CD4-positive, alpha-beta T cell treated with Interleukin-21 for 1 hour (primary cell): ENCODE data around the gene PDIA5.
"Not testable (repeated sequence)": the region's sequence is repeated elsewhere in the genome, so short reads cannot be mapped to it uniquely, and the experiment has no call there.

ENCODE experiments used
- DNase-seq: peaks from one replicate; pipeline ENCODE4 v3.0.0-alpha.2; 2020

Gene PDIA5

GRCh38 chr3:123096126-123096525 lies 29.3 kb downstream of the PDIA5 start:
- DNase-seq, result no peak

- DNase-seq, result no peak
Observed at GRCh38 chr3:123096731-123097130, 29.9 kb downstream of the PDIA5 start.

DNA sequence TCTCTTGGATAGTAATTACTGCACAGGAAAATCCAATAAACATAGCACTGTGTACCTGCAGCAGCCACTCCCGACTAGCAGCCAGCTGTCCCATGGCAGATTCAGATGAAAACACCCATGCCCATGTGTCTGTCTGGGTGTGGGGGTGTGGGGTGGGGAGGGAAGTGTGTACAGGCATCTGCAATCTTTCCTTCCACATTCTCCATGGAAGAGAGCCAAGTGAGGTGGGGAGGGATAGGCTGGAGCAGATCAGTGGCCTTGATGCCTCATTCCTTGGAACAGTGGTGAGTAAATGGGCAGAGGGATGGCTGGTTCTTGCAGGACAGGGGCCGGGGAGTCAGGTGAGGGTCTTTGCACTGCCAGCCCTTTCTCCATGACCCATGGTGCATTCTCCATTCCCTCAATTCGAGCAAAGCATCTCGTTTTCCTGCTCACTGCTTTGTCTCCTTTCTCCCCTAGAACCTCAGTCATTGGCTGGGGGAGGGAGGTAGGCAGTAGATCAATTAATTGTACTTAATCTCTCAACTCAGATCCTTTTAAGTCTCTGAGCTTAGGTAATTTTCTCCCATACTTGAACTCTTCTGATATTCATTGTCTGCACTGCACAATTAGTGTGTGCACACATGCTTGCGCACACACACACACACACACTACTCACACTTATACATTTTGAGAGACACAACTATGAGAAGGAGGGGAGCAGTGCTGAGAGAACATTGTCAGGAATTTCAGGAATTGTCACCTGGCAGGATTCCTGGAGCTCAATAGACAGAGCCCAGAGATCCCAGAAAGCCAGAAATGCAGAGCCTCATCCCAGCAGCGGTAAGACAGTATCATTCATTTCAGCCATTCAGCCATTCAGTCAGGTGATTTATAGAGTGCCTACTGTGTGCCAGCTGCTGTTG lies 31.9 kb downstream of the PDIA5 start:
- DNase-seq, result no peak

DNA sequence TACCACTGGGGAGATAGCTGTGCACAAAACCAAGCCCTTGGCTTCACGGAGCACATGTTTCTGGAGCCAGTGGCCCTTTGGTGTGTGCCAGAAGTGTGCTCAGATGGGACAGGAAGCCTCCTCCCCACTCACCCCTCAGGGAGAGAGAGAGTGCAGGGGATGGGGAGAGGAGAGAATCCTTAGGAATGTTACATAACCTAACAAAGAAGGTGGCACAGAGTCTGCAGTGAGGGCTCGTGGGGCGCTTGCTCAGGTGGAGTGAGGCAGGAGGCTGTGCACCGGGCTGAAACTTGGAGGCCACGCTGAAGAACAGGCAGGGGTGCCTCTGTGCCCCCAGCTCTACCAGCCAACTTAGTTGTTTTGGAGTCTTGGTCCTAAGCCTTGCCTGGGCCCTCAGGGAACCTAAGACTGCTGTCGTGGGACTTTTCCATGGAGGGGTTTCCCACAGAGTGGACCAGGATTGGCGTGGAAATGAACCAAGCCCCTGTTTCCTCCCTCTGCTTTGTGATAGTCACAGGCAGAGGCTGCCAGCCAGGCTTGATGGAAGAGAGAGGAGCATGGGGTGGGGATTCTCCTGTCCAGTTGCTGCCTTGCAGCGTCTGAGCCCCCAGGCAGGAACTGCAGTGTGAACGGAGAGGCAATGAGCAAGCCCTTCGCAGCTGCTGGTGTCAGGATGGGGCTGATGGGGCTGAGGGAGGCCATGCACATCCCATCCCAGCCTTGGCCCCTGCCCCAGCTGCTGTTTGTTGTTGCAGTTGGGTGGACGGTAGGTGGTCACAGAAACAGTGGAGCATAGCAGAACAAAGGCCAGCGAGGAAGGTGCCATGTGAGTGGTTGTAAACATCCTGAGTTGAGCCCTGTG lies 32.7 kb downstream of the PDIA5 start:
- DNase-seq, result no peak

DNA sequence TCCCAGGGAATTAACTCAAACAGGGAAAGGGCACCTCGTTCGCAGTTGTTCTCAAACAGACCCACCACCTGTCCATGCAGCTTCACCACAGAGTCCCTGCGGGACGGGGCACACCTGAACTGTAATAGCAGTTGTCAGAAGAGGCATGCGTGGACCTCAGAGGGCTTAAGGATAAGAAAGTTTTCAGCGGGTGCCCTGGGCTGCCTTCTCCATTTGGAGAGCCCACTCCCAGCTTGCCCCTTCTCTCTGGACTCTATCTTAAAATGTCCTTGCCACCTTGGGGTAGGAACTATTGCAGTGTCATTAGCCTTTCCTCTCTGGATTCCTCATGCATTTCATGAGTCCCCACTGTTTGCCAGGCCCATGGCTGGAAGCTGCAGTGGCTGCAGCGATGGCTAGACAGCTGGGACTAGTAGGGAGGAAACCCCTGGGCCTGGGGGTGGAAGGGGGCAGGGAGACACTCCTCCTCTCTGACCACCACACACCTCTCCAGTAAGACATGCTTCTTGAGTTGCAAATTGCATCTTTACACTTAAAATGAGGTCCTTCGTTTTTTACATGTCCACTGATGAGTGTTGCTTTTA lies 33.5 kb downstream of the PDIA5 start:
- DNase-seq, result no peak

DNA sequence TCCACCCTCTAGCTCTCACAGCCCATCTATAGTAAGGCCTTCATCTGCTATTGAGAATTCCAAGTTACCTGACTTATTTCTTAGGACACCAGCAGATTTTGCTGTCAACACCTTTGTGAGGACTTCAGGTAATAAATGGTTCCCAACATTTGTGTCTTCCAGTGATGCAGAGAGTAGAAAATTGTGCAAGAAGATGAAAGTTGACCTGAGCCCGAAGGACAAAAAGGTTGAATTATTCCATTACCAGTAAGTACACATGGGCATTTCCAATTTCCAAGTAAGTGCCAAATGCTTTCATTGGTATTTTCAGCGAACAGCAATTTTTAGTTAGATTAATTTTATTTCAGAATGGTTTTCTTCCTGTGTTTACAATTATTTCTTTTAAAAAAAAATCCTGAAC lies 35.4 kb downstream of the PDIA5 start:
- DNase-seq, result no peak

DNA sequence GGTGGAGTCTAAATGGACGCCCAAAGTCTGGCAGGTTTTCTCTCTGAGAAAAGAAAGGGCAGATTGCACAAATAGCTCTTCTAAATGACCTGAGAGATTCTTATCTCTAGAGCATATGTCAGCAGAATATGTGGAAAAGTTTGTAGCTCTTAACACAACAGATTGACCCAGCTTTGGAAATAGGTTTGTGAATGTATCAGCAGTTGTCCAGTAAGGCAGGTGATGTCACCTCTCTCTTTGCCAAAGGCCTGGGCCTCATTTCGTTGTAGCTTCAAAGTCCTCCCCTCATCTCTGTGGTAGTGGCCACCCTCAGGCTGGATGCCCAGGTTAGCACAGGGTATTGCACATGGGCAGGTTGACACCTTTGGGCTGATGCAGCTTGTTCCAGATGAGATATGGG lies 36.0 kb downstream of the PDIA5 start:
- no peak for DNase-seq

- no peak for DNase-seq
Observed at GRCh38 chr3:123104550-123104949, 37.7 kb downstream of the PDIA5 start.

- DNase-seq, result no peak
Observed at GRCh38 chr3:123105201-123106189, 38.7 kb downstream of the PDIA5 start.

- DNase-seq, result no peak
Observed at GRCh38 chr3:123110282-123110975, 43.6 kb downstream of the PDIA5 start.

DNA sequence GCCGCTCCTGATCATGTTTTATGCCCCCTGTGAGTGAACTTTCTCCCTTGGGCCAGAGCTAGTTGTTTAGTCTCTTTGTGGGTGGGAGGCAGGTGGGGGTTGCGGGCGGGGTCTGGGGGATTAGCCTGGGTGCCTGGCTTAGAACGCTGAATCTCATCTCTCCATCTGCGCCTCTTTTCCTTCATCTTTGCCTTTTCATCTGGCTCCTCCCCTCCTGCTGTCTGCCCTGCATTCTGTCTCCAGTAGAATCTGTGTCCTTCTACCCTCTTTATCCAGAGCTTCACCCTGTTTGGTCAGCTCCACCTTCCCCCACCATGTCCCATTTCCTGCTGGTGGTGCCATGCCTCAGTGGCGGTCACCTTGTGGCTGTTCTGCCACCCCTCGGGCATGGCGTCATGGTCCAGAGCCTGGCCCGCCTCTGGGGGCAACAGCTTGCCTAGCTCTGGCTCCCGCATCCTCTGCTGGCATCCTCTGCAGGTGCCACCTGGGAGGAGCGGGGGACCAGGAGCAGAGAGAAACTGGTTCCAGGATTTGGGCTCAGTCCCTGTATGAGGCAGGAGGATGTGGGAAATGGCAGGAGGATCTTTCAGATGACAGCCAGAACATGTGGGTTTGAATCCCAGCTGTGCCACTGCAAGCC lies 44.3 kb downstream of the PDIA5 start:
- no peak for DNase-seq

DNA sequence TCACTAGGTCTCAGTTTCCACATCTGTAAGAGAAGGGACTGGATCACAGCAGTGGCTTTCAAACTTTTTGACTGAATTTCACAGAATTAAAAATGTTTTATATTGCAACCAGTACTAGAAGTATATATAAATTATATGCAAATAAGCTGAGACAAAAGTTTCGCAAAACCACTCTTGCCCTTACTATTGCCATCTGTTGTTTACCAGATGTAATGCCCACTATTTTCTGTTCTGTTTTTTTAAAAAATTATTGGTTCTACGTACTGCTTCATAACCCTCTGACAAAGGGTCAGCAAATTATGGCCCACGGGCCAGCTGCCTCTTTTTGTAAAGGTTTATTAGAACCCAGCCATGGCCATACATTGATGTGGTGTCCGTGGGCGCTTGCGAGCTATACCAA lies 44.8 kb downstream of the PDIA5 start:
- no peak for DNase-seq

GRCh38 chr3:123112232-123112631 lies 45.4 kb downstream of the PDIA5 start:
- no peak for DNase-seq

DNA sequence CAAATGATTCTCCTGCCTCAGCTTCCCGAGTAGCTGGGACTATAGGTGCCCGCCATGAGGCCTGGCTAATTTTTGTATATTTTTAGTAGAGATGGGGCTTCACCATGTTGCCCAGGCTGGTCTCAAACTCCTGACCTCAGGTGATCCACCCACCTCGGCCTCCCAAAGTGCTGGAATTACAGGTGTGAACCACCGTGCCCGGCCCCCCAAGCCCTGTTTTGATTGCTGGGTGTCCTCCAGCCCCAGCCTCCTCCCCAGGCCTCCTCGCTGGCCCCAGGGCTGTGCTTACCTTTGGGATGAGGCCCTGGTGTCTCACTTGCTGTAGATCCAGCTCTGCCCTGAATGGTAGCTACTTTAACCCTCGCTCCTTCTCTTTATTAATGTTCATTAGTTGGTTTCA lies 45.8 kb downstream of the PDIA5 start:
- DNase-seq, result not testable (repeated sequence)

GRCh38 chr3:123113889-123114450 lies 47.1 kb downstream of the PDIA5 start:
- DNase-seq, result no peak

- no peak for DNase-seq
Observed at GRCh38 chr3:123116116-123116515, 49.3 kb downstream of the PDIA5 start.

DNA sequence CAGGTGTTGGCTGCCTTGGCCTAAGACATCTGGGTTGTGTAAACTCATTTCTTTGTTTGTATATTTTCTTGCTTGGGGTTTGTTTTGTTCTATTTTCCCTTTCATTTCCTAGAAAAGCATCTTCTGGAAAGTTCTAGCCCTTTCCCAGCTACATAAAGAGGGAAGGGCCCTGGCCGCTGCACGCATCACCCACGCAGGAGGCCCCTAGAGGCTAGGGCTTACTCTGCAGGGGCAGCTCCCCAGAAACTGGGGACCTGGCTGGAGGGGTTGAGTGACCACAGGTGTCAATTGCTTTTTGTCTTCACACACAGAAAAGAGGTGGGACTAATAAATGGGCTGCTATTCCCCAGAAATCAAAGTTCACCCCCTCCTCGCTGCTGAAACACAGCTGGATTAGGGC lies 52.6 kb downstream of the PDIA5 start:
- DNase-seq, result no peak

GRCh38 chr3:123119802-123120201 lies 53.0 kb downstream of the PDIA5 start:
- no peak for DNase-seq

DNA sequence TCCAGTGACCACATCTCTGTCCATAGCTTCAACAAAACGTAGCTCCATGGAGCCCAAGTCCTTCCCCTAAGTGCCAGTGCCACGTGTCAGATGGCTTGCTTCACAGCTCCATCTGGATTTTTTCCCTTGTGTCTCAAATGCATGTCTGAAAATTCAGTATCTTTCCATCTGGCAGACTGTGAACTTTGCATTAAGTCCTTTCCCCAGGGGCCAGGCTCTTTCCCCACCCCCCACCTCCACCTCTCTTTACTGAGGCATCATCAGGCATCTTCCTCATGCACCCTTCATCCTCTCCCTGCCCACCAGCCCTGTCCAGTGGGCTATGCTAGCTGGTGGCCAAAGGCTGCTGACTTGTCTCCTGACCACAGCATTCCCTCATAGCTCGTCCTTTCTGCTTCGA lies 53.7 kb downstream of the PDIA5 start:
- DNase-seq, result no peak

- DNase-seq, result no peak
Observed at GRCh38 chr3:123122057-123122456, 55.2 kb downstream of the PDIA5 start.
